Ureter (tissue), 1 donor: Measurements from ENCODE around the gene SMPDL3B. TPM values are rescaled to one million over a fixed set of nuclear protein-coding genes. Genes with fewer than 3 reads are reported as not detected.

Experiments
- DNase-seq: peaks from one replicate; pipeline ENCODE4 v3.0.0-alpha.2; 2020; ENCODE audit warnings: low spot score
- total RNA-seq: library from RNA; stranded (reverse); gene quantifications from one replicate; pipeline ENCODE4 v1.2.4, GENCODE V29; 2023
- donor health status: DM: yes; HTN: yes; CAD: no.

Gene SMPDL3B
- 0.83 TPM for total RNA-seq

- no peak for DNase-seq
Observed at GRCh38 chr1:27934818-27935549, at the start of gene SMPDL3B. SMPDL3B (plus strand) TSS chr1:27935000; CDS start chr1:27935184, 184 bp downstream.

- no peak for DNase-seq
Observed at GRCh38 chr1:27885114-27885528, 49.7 kb upstream of the SMPDL3B start.

- DNase-seq: no peak
Observed at GRCh38 chr1:27885621-27886352, 49.0 kb upstream of the SMPDL3B start.

- no peak for DNase-seq
Observed at GRCh38 chr1:27886353-27886679, 48.5 kb upstream of the SMPDL3B start.

- DNase-seq: no peak
Observed at GRCh38 chr1:27886744-27887143, 48.1 kb upstream of the SMPDL3B start.

- no peak for DNase-seq
Observed at GRCh38 chr1:27887215-27888021, 47.4 kb upstream of the SMPDL3B start.

- DNase-seq: no peak
Observed at GRCh38 chr1:27889506-27889905, 45.3 kb upstream of the SMPDL3B start.

GRCh38 chr1:27891196-27891889 is 43.5 kb upstream of the SMPDL3B start:
- DNase-seq: no peak

- no peak for DNase-seq
Observed at GRCh38 chr1:27894521-27894920, 40.3 kb upstream of the SMPDL3B start.

- DNase-seq: no peak
Observed at GRCh38 chr1:27906759-27907158, 28.0 kb upstream of the SMPDL3B start.

- DNase-seq: no peak
Observed at GRCh38 chr1:27912429-27912828, 22.4 kb upstream of the SMPDL3B start.

- DNase-seq: no peak
Observed at GRCh38 chr1:27915082-27915575, 19.7 kb upstream of the SMPDL3B start.

- DNase-seq: no peak
Observed at GRCh38 chr1:27922272-27922671, 12.5 kb upstream of the SMPDL3B start.

- DNase-seq: no peak
Observed at GRCh38 chr1:27928216-27928954, 6.4 kb upstream of the SMPDL3B start.

GRCh38 chr1:27931184-27931583 is 3.6 kb upstream of the SMPDL3B start:
- no peak for DNase-seq

- no peak for DNase-seq
Observed at GRCh38 chr1:27931759-27932158, 3.0 kb upstream of the SMPDL3B start.

GRCh38 chr1:27935721-27936120 is 921 bp downstream of the SMPDL3B start:
- no peak for DNase-seq

- no peak for DNase-seq
Observed at GRCh38 chr1:27936370-27936769, 1.6 kb downstream of the SMPDL3B start.

GRCh38 chr1:27937524-27937836 is 2.7 kb downstream of the SMPDL3B start:
- no peak for DNase-seq

GRCh38 chr1:27938488-27938887 is 3.7 kb downstream of the SMPDL3B start:
- DNase-seq: no peak

GRCh38 chr1:27940297-27940696 is 5.5 kb downstream of the SMPDL3B start:
- DNase-seq: no peak
